ENCODE data around the gene PSMD4.
"Not testable (repeated sequence)": the region's sequence is repeated elsewhere in the genome, so short reads cannot be mapped to it uniquely, and the experiment has no call there.

The PSMD4 gene

DNA sequence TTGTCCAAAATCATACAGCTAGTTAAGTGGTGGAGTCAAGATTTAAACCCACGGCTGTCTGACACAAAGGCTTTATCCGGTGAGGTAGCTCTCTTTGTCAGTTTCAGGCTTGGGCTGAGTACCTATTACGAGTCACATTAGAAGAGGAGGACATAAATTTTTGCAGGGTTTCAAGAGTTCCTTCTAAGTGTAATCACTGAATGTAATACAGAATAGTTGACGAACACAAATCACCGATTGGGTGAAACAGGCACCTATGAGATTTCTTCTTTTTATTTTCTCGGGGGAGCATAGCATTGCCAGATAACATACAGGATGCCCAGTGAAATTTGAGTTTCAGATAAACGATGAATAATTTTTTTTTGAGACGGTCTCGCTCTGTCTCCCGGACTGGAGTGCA lies 847 bp downstream of the PSMD4 start:
- no peak for DNase-seq (ENCODE audit: low spot score)
- no peak for TF ChIP-seq CTCF (IDR thresholded peaks at IDR 0.05; ENCODE audit: extremely low read depth, missing control alignments)

DNA sequence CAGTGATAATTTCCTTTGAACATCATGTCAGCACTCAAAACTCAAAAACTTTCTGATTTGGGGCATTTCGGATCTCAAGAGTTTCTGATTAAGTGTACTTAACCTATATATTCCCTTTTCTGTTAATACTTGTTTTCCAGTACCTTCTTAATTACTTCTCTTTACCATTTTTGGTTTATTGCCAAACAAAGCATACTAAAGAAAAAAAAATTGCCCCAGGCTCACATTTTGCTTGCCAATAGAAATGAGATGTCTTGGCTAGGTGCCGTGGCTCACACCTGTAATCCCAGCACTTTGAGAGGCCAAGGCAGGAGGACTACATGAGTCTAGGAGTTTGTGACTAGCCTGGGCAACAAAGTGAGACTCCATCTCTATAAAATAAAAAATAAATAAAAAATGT lies 4.8 kb downstream of the PSMD4 start:
- TF ChIP-seq CTCF (IDR thresholded peaks at IDR 0.05; ENCODE audit: extremely low read depth, missing control alignments), result no peak
- no peak for DNase-seq (ENCODE audit: low spot score)

DNA sequence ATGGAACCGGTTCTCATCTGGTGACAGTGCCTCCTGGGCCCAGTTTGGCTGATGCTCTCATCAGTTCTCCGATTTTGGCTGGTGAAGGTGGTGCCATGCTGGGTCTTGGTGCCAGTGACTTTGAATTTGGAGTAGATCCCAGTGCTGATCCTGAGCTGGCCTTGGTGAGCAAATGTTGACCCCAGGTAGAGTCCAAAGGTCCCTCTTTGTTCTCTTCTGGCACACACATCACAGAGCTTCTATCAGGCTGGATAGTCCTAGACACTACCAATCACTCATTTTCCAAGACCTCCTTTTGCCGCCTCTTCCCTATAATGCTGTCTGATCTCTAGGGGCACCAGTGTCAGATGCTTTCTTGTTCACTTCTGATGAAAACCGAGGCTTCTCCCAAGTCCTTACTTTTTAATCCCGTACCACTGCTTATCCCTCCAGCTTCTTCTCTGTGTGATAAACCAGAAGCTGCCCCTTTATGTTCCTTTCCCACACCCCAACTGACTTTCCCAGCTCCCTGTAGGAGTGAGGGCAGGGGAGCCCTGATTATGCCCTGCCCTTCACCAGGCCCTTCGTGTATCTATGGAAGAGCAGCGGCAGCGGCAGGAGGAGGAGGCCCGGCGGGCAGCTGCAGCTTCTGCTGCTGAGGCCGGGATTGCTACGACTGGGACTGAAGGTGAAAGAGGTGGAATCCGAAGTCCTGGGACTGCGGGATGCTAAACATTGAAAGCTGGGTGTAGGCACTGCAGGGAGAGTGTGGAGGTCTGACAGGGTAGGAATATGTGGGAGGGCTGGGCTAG lies 11.1 kb downstream of the PSMD4 start:
- DNase-seq (ENCODE audit: low spot score), result no peak
- TF ChIP-seq CTCF (IDR thresholded peaks at IDR 0.05; ENCODE audit: extremely low read depth, missing control alignments), result no peak

- DNase-seq (ENCODE audit: low spot score), result no peak
- no peak for TF ChIP-seq CTCF (IDR thresholded peaks at IDR 0.05; ENCODE audit: extremely low read depth, missing control alignments)
These were observed 11.8 kb downstream of the PSMD4 start for GRCh38 chr1:151266315-151266714.

DNA sequence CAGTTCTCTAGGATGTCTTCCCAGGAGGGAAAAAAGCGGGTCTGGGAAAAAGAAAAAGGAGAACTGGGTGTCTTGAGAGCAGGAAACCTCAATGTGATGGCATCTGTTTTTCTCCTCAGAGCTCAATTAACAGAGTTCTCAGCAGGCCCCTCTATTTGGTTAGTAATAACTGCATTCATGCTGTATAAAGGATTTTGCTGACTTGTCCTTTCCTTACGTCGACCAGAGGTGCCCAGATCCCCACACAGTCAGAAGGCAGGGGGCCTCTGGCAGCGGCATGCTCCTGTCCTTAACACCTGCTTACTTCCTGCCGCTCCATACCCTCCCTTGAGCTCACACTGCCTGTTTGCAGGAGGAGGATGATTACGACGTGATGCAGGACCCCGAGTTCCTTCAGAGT lies 12.3 kb downstream of the PSMD4 start:
- DNase-seq (ENCODE audit: low spot score), result no peak
- no peak for TF ChIP-seq CTCF (IDR thresholded peaks at IDR 0.05; ENCODE audit: extremely low read depth, missing control alignments)

DNA sequence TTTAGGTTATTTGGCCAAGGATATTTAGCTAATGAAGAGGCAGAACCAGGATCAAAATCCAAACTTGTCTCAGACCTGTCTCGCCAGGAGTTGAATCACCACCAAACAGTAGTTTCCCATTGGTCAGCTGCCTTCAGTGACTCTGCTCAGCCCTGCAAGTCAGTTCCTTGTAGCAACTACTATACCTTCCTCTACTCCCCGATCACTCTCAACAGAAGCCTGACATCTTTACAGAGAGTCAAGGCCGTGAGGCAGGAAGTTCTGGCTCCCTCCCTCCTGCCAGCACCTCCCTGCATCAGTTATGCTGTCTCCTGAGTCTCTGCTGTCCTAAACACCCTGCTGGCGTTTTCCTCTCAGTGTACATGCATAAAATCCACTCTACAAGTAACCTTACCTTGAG lies 13.2 kb downstream of the PSMD4 start:
- DNase-seq (ENCODE audit: low spot score), result no peak
- TF ChIP-seq CTCF (IDR thresholded peaks at IDR 0.05; ENCODE audit: extremely low read depth, missing control alignments), result no peak

GRCh38 chr1:151273924-151274466 lies 19.5 kb downstream of the PSMD4 start:
- DNase-seq (ENCODE audit: low spot score), result no peak
- TF ChIP-seq CTCF (IDR thresholded peaks at IDR 0.05; ENCODE audit: extremely low read depth, missing control alignments), result no peak

DNA sequence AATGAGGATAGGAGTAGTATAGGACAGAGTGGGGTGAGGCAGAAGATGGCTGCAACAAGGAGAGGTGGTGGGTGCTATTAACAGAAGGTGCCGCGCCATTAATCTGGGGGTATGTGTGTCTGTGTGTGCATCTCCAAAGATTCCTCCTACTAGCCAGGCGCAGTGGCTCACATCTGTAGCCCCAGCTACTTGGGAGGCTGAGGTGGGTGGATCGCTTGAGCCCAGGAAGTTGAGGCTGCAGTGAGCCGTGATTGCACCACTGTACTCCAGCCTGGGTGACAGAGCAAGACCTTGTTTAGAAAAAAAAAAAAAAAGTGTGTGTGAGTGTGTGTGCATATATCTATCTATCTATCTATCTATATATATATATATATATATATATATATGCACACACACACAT lies 20.8 kb downstream of the PSMD4 start:
- DNase-seq (ENCODE audit: low spot score), result not testable (repeated sequence)
